ENCODE data around the gene NOXA1.
"Not testable (repeated sequence)": the region's sequence is repeated elsewhere in the genome, so short reads cannot be mapped to it uniquely, and the experiment has no call there.

Gene NOXA1

GRCh38 chr9:137422604-137423513 lies at the start of gene NOXA1, which contains the start of gene EXD3:
TSS of gene NOXA1 (plus strand) at chr9:137423393. CDS start at chr9:137423530, 137 bp downstream.
TSS of gene EXD3 (minus strand) at chr9:137423162. CDS start at chr9:137395357, 27,805 bp downstream.
- peak within 1 kb of the TSS; percentile 86 for H3K4me3 ChIP-seq (ENCODE audit: low read depth, low read length)

GRCh38 chr9:137373611-137373980 lies 49.6 kb upstream of the NOXA1 start:
- H3K4me3 ChIP-seq (ENCODE audit: low read depth, low read length) = no peak overlapping the region

GRCh38 chr9:137374131-137374845 lies 48.9 kb upstream of the NOXA1 start:
- H3K4me3 ChIP-seq (ENCODE audit: low read depth, low read length) = no peak overlapping the region

GRCh38 chr9:137375321-137376058 lies 47.7 kb upstream of the NOXA1 start:
- no peak overlapping the region for H3K4me3 ChIP-seq (ENCODE audit: low read depth, low read length)

- H3K4me3 ChIP-seq (ENCODE audit: low read depth, low read length) = no peak overlapping the region
Observed at GRCh38 chr9:137376386-137376785, 46.8 kb upstream of the NOXA1 start.

- not testable (repeated sequence) for H3K4me3 ChIP-seq (ENCODE audit: low read depth, low read length)
Observed at GRCh38 chr9:137378688-137379410, 44.3 kb upstream of the NOXA1 start.

GRCh38 chr9:137379761-137380161 lies 43.4 kb upstream of the NOXA1 start:
- no peak overlapping the region for H3K4me3 ChIP-seq (ENCODE audit: low read depth, low read length)

- no peak overlapping the region for H3K4me3 ChIP-seq (ENCODE audit: low read depth, low read length)
Observed at GRCh38 chr9:137380171-137380570, 43.0 kb upstream of the NOXA1 start.

GRCh38 chr9:137380606-137381005 lies 42.6 kb upstream of the NOXA1 start:
- no peak overlapping the region for H3K4me3 ChIP-seq (ENCODE audit: low read depth, low read length)

- H3K4me3 ChIP-seq (ENCODE audit: low read depth, low read length) = no peak overlapping the region
Observed at GRCh38 chr9:137381501-137382443, 41.4 kb upstream of the NOXA1 start.

- H3K4me3 ChIP-seq (ENCODE audit: low read depth, low read length) = no peak overlapping the region
Observed at GRCh38 chr9:137382444-137383080, 40.6 kb upstream of the NOXA1 start.

- no peak overlapping the region for H3K4me3 ChIP-seq (ENCODE audit: low read depth, low read length)
Observed at GRCh38 chr9:137383081-137383783, 40.0 kb upstream of the NOXA1 start.

GRCh38 chr9:137383784-137384756 lies 39.1 kb upstream of the NOXA1 start:
- no peak overlapping the region for H3K4me3 ChIP-seq (ENCODE audit: low read depth, low read length)

- no peak overlapping the region for H3K4me3 ChIP-seq (ENCODE audit: low read depth, low read length)
Observed at GRCh38 chr9:137385061-137385655, 38.0 kb upstream of the NOXA1 start.

GRCh38 chr9:137386507-137387113 lies 36.6 kb upstream of the NOXA1 start:
- not testable (repeated sequence) for H3K4me3 ChIP-seq (ENCODE audit: low read depth, low read length)

GRCh38 chr9:137387114-137387890 lies 35.9 kb upstream of the NOXA1 start:
- H3K4me3 ChIP-seq (ENCODE audit: low read depth, low read length) = no peak overlapping the region
